ENCODE data around the gene SYNJ1.
A peak's percentile ranks its signal among the peaks of the same experiment; 100 is the strongest.
"Not testable (repeated sequence)": the region's sequence is repeated elsewhere in the genome, so short reads cannot be mapped to it uniquely, and the experiment has no call there.

Gene SYNJ1, protein sequence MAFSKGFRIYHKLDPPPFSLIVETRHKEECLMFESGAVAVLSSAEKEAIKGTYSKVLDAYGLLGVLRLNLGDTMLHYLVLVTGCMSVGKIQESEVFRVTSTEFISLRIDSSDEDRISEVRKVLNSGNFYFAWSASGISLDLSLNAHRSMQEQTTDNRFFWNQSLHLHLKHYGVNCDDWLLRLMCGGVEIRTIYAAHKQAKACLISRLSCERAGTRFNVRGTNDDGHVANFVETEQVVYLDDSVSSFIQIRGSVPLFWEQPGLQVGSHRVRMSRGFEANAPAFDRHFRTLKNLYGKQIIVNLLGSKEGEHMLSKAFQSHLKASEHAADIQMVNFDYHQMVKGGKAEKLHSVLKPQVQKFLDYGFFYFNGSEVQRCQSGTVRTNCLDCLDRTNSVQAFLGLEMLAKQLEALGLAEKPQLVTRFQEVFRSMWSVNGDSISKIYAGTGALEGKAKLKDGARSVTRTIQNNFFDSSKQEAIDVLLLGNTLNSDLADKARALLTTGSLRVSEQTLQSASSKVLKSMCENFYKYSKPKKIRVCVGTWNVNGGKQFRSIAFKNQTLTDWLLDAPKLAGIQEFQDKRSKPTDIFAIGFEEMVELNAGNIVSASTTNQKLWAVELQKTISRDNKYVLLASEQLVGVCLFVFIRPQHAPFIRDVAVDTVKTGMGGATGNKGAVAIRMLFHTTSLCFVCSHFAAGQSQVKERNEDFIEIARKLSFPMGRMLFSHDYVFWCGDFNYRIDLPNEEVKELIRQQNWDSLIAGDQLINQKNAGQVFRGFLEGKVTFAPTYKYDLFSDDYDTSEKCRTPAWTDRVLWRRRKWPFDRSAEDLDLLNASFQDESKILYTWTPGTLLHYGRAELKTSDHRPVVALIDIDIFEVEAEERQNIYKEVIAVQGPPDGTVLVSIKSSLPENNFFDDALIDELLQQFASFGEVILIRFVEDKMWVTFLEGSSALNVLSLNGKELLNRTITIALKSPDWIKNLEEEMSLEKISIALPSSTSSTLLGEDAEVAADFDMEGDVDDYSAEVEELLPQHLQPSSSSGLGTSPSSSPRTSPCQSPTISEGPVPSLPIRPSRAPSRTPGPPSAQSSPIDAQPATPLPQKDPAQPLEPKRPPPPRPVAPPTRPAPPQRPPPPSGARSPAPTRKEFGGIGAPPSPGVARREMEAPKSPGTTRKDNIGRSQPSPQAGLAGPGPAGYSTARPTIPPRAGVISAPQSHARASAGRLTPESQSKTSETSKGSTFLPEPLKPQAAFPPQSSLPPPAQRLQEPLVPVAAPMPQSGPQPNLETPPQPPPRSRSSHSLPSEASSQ (N-terminal part only)

GRCh38 chr21:32727687-32728455, at the start of gene SYNJ1:
TSS of gene SYNJ1 (minus strand) at chr21:32728013. CDS start at chr21:32726895, 1,118 bp downstream.
- peak; percentile 76 for DNase-seq (ENCODE audit: low read depth, low spot score)
- peak within 1 kb of the TSS; percentile 61 for H3K27ac ChIP-seq

DNA sequence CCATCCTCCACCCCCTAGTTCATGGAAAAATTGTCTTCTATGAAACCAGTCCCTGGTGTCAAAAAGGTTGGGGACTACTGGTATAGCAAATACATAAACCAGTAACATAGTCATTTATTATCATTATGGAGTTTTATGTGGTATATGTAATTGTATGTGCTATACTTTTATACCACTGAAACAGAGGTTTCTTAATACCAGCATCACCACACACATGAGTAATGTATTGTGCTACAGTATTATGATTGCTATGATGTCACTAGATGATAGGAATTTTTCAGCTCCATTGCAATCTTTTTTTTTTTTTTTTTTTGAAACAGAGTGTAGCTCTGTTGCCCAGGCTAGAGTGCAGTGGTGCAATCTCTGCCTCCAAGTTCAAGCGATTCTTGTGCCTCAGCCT, 49.5 kb upstream of the SYNJ1 start:
- H3K27ac ChIP-seq: no peak overlapping the region

DNA sequence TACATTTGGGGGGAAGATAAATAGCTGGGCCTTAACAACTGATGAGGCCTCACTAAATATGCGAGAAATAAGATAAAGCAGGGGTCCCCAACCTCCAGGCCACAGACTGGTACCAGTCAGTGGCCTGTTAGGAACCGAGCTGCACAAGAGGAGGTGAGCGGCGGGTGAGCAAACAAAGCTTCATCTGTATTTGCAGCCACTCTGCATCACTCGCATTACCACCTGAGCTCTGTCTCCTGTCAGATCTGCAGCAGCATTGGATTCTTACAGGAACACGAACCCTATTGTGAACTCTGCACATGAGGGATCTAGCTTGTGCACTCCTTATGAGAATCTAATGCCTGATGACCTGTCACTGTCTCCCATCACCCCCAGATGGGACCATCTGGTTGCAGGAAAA, 48.9 kb upstream of the SYNJ1 start:
- DNase-seq (ENCODE audit: low read depth, low spot score): no peak
- H3K27ac ChIP-seq: no peak overlapping the region

More for the DNA sequence above, 49.5 kb upstream of the SYNJ1 start:
- DNase-seq (ENCODE audit: low read depth, low spot score): no peak

- DNase-seq (ENCODE audit: low read depth, low spot score): not testable (repeated sequence)
- peak overlapping the region; percentile 85 for H3K27ac ChIP-seq
Observed at GRCh38 chr21:32773048-32773344, 45.2 kb upstream of the SYNJ1 start.

DNA sequence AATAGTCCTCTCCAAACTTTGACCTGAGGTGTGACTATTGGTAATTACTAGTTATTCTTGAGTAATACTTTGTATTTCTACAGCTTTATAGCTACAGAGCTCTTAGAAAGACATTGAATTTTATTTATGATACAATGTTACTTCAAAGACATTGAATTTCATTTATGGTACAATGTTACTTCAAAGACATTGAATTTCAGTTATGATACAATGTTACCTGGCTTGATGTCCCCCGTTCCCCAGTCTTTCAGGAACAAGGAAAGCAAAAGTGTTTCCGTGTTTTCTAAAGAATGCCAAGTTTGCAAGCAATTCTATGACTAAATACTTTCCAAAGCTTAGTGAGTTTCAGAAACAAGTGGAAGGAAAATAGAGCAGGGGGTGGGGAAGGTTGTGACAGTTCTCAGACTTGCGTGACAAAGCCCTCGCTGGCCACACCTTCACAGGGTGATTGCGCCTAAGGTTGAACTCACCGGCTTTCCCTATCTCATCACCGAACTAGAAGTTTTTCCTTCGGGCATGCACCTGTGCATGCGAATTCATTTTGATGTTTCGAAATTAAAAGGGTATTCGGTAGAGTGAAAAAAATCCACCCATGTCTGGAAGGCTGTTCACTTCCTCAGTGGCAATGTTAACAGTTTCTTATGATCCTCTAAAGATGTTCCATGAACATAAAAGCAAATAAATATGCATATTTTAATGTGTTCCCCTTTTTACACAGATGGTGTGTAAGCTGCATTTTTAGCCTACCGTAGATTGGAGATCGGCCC, 44.7 kb upstream of the SYNJ1 start:
- no peak for DNase-seq (ENCODE audit: low read depth, low spot score)
- peak overlapping the region; percentile 85 for H3K27ac ChIP-seq

- no peak for DNase-seq (ENCODE audit: low read depth, low spot score)
Observed at GRCh38 chr21:32770871-32771523, 43.2 kb upstream of the SYNJ1 start.

GRCh38 chr21:32768530-32768929, 40.7 kb upstream of the SYNJ1 start:
- DNase-seq (ENCODE audit: low read depth, low spot score): no peak
- H3K27ac ChIP-seq: no peak overlapping the region

More at GRCh38 chr21:32770871-32771523, 43.2 kb upstream of the SYNJ1 start:
- peak overlapping the region; percentile 85 for H3K27ac ChIP-seq

DNA sequence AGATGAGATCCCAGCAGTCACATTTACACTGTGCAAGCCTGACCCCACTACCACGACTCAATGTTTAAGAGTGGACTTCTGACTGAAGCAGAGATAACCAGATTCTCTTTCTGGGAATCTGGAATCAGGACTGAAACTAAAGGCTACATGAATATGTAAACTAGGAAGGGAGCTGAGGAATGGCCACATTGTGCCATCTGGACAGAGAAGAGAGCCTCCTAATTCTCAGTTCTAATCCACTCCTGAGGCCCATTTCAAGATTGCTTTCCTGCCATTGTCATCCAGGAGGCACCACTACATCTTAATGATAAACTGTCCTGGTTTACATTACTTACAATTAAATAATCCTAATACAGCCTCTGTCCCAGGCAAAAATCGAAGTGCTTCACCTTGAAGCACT, 37.2 kb upstream of the SYNJ1 start:
- no peak overlapping the region for H3K27ac ChIP-seq
- no peak for DNase-seq (ENCODE audit: low read depth, low spot score)

DNA sequence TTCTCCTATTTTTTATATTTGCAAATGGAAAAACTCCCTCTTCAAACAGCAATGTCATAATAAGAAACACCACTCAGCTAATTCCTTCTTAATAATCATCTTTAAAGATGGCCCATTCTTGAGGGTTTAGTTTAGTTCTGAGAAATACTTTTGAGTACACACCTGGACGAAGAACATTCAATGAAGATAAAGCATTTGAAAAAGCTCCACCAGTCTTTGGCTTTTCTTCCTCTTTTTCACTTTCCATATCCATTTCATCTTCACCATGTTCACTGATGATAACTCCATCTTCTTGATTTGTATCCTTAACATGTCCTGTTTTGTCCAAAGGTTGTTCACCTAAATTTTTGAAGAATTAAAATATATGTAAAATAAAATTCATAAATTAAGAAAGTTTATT, 36.4 kb upstream of the SYNJ1 start:
- no peak for DNase-seq (ENCODE audit: low read depth, low spot score)
- no peak overlapping the region for H3K27ac ChIP-seq

DNA sequence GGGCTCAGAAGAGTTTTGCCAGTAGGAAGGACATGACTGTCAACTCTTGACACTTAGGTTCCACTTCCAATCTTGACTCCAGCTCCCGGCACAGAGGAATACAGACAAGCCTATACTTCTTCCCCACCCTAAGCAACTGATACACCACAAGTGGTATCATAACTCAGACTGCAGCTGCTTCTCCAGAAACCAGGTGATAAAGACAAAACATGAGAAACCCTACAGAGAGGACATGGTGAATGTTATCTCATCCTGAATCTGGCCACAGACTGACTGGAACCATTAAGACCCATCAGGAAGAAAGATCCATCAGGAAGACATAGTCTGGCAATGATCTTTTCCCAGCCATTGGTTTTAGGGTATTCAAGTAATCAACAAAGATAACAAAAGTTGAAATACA, 30.0 kb upstream of the SYNJ1 start:
- no peak overlapping the region for H3K27ac ChIP-seq
- DNase-seq (ENCODE audit: low read depth, low spot score): no peak

DNA sequence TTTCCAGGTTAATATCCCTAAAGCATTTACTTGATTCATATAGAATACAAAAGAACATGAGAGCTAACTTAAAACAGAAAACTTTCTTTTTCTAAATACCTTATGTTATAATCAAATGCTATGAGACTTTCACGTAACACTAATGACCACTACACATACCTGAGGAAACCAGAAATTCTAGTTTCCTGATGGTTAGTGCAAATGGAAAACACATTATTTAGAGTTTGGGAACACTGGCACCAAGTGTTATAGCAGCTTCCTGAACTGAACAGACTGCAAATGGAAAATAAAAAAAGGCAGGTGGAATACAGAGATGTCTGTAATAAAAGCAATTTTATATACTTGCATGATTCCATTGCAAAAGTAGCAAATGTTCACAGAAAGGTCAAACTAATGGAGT, 28.3 kb upstream of the SYNJ1 start:
- no peak for DNase-seq (ENCODE audit: low read depth, low spot score)
- H3K27ac ChIP-seq: no peak overlapping the region

GRCh38 chr21:32753818-32754585, 26.2 kb upstream of the SYNJ1 start:
- H3K27ac ChIP-seq: no peak overlapping the region
- no peak for DNase-seq (ENCODE audit: low read depth, low spot score)

DNA sequence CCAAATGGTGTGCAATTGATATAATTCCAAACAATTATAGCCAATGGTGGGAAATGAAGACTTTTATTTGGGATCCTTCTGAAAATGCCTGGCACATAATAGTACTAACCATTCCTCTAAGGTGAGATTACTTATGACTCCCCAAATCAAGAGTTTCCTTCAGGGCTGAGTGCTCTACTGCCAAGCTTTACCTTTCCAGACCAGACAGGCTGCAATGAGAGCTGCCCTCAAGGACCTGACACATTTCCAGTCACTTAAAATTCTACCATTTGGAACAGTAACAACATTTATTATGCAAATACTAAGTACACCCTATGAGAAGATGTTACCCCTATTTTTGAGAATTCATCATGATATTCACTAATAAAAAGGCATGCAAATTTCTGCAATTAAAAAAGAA, 22.6 kb upstream of the SYNJ1 start:
- H3K27ac ChIP-seq: no peak overlapping the region
- DNase-seq (ENCODE audit: low read depth, low spot score): no peak

DNA sequence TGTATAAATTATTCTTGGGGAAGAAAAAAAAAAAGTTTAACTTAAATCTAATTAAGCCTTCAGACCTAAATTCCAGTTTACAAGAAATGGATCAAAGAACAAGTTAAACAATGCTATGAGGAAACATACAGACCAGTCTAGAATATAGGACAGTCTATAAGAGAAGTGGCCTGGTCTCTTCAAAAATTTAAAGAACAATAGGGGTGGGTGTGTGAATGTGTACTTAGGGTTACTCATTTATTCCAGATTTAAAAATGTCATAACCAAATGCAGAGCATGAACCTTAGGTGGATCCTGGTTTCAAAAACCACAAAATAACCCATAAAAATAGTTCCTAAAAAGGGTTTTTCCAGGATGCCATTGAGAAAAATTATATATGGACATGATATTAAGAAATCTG, 21.8 kb upstream of the SYNJ1 start:
- H3K27ac ChIP-seq: no peak overlapping the region
- no peak for DNase-seq (ENCODE audit: low read depth, low spot score)

DNA sequence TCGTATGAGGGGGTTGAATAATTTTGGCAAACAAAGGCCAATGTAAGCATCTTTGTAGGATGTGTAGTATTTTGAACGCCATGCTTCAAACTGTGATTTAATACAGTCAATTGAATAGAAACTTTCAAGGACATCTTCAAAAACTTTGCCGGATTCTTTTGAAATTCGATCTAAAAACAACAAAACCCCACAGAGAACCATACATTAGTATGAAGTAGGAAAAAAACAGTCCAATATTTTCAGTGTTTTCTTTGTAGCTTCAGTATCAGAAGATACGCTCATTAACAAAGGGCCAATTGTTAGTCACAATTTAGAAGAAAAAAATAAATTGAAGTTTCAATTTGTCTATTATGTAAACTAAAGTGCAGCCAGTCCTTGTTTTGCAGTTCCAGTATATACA, 20.7 kb upstream of the SYNJ1 start:
- DNase-seq (ENCODE audit: low read depth, low spot score): no peak
- no peak overlapping the region for H3K27ac ChIP-seq

- H3K27ac ChIP-seq: no peak overlapping the region
- DNase-seq (ENCODE audit: low read depth, low spot score): no peak
Observed at GRCh38 chr21:32747396-32747795, 19.6 kb upstream of the SYNJ1 start.

- not testable (repeated sequence) for DNase-seq (ENCODE audit: low read depth, low spot score)
Observed at GRCh38 chr21:32746711-32747110, 18.9 kb upstream of the SYNJ1 start.

DNA sequence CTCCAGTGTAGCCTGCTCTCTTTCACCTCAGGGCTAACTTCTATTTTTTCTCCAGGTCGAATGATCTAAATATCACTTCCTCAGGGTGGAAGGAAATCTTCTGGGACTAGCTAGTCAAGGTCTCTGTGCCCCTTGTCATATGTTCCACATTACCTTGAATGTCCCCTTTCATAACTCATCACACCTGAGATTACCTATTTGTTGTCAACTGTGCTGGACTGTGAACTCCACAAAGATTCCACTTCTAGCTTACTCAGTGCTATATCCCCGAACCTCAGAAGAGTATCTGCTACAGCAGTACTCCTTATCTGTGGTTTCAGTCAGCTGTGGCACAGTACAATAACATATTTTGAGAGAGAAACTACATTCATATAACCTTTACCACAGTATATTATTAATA, 14.6 kb upstream of the SYNJ1 start:
- no peak overlapping the region for H3K27ac ChIP-seq
- no peak for DNase-seq (ENCODE audit: low read depth, low spot score)

More at GRCh38 chr21:32746711-32747110, 18.9 kb upstream of the SYNJ1 start:
- not testable (repeated sequence) for H3K27ac ChIP-seq

Measured in epithelial cell of prostate (primary cell).